K562 (cell line): ENCODE data around the gene RBMS3.

Experiments used
- CTCF ChIP-seq, 3 experiments: IDR thresholded peaks in 2 of 3; conservative IDR thresholded peaks in 1 of 3; 2 replicates each; pipeline ENCODE4 v1.5.1; 2011 to 2012; ENCODE audit warnings: low read length in 3 of 3, mild to moderate bottlenecking in 3 of 3, control low read depth in 2 of 3, improper control_type of control experiment in 1 of 3, inconsistent platforms in 1 of 3, low read depth in 1 of 3, mixed read lengths in 1 of 3, moderate library complexity in 1 of 3; ENCODE audit not compliant: insufficient read depth in 2 of 3
- EP300 ChIP-seq: IDR thresholded peaks from 2 replicates; pipeline ENCODE4 v1.6.1; 2012; ENCODE audit warnings: low read length, improper control_type of control experiment
- NR2C2 ChIP-seq, 2 experiments: fragments of 200-800 bp in 1 of 2; sonication (Bioruptor generic) in 1 of 2; sonication (generic) in 1 of 2; formaldehyde crosslinking in 1 of 2; IDR thresholded peaks; 2 replicates each; pipeline versions ENCODE4 v1.6.1 to v1.8.0; 2016 to 2022; ENCODE audit warnings: mild to moderate bottlenecking in 1 of 2, missing compliant biosample characterization in 1 of 2, missing genetic modification characterization in 1 of 2, missing genetic modification reagents in 1 of 2
- SMC3 ChIP-seq: conservative IDR thresholded peaks from 2 replicates; pipeline ENCODE4 v1.6.1; 2011; ENCODE audit warnings: low read depth, low read length, improper control_type of control experiment; ENCODE audit not compliant: insufficient read depth
- ZBTB40 ChIP-seq, 2 experiments: fragments of 450-650 bp in 1 of 2; sonication (generic) in 1 of 2; formaldehyde crosslinking in 1 of 2; IDR thresholded peaks; 2 replicates each; pipeline versions ENCODE4 v1.7.1 to v1.9.0; 2016 to 2022; ENCODE audit warnings: inconsistent platforms in 1 of 2, mild to moderate bottlenecking in 1 of 2, missing genetic modification reagents in 1 of 2
- ZNF324 ChIP-seq: fragments of 250-450 bp; sonication (Bioruptor Pico); IDR thresholded peaks from 2 replicates; pipeline ENCODE4 v1.4.0; 2020; ENCODE audit warnings: mild to moderate bottlenecking
- ZNF347 ChIP-seq: fragments of 450-650 bp; formaldehyde crosslinking; IDR thresholded peaks from 2 replicates; pipeline ENCODE4 v1.4.0; 2020; ENCODE audit warnings: low read depth, mild to moderate bottlenecking, moderate library complexity
- TF ChIP-seq, protein P1 (sequence below): sonication (generic); formaldehyde crosslinking; IDR thresholded peaks from 2 replicates; pipeline ENCODE4 v1.8.1; 2022; ENCODE audit warnings: missing genetic modification reagents

GRCh38 chr3:29338377-29338776 is 57.5 kb downstream of the RBMS3 start:
- TF ChIP-seq CTCF (IDR thresholded peaks at IDR 0.05 in 2 of 3, conservative IDR thresholded peaks at IDR 0.05 in 1 of 3; ENCODE audit: insufficient read depth in 2 of 3, low read depth in 1 of 3, low read length in 3 of 3) (no peak), ZBTB40 (IDR thresholded peaks at IDR 0.05) (no peak), ZBTB40 (CRISPR knock-in tag; IDR thresholded peaks at IDR 0.05) (no peak), ZNF324 (no peak), EP300 (no peak), ZNF347 (no peak), NR2C2 (CRISPR knock-in tag; IDR thresholded peaks at IDR 0.05) (no peak), NR2C2 (tag; IDR thresholded peaks at IDR 0.05) (no peak), SMC3 (no peak)
- TF ChIP-seq, protein P1, sequence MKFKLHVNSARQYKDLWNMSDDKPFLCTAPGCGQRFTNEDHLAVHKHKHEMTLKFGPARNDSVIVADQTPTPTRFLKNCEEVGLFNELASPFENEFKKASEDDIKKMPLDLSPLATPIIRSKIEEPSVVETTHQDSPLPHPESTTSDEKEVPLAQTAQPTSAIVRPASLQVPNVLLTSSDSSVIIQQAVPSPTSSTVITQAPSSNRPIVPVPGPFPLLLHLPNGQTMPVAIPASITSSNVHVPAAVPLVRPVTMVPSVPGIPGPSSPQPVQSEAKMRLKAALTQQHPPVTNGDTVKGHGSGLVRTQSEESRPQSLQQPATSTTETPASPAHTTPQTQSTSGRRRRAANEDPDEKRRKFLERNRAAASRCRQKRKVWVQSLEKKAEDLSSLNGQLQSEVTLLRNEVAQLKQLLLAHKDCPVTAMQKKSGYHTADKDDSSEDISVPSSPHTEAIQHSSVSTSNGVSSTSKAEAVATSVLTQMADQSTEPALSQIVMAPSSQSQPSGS (CRISPR knock-in tag), result no peak
